GM19452 (cell line): ENCODE measurements around the gene HOMER2.
"Not testable (repeated sequence)": the region's sequence is repeated elsewhere in the genome, so short reads cannot be mapped to it uniquely, and the experiment has no call there.

Source experiments
- ATAC-seq: cut with Tn5 transposase; IDR thresholded peaks from one replicate; pipeline ENCODE4 v1.9.1; 2021; ENCODE audit not compliant: unreplicated experiment

HOMER2 gene

DNA sequence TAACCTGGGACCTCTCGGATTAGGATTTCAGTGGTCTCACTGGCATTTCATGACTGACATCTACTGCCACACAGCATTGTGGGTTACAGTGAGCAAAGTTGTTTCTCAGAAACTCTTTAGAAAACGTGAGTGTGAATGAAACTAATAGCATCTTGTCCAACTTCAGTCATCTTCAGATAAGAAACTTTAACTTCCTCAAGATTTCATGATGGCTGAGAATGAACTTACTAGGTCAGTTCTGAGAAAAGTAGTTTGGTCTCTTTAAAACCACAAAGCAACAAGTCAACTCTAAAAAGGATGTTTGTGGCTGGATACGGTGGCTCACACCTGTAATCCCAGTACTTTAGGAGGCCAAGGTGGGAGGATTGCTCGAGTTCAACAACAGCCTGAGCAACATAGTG is 14.2 kb upstream of the HOMER2 start:
- ATAC-seq, result peak; percentile 84

DNA sequence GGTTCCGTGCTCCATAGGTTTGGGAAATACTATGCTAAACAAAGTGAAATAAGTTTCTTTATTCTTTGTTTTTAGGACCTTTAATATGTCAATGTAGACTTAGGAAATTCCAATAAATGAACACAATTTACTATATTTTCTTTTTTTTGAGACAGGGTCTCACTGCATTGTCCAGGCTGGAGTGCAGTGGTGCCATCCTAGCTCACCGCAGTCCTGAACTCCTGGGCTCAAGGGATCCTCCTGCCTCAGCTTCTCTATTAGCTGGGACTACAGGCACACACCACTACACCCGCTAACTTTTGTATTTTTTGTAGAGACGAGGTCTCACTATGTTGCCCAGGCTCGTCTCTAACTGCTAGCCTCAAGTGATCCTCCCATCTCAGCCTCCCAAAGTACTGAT is 12.4 kb upstream of the HOMER2 start:
- ATAC-seq, result no peak

GRCh38 chr15:82963471-82964341 is 11.2 kb upstream of the HOMER2 start:
- ATAC-seq, result no peak

GRCh38 chr15:82960766-82961165 is 8.2 kb upstream of the HOMER2 start:
- no peak for ATAC-seq

GRCh38 chr15:82959423-82959822 is 6.9 kb upstream of the HOMER2 start:
- ATAC-seq, result no peak

DNA sequence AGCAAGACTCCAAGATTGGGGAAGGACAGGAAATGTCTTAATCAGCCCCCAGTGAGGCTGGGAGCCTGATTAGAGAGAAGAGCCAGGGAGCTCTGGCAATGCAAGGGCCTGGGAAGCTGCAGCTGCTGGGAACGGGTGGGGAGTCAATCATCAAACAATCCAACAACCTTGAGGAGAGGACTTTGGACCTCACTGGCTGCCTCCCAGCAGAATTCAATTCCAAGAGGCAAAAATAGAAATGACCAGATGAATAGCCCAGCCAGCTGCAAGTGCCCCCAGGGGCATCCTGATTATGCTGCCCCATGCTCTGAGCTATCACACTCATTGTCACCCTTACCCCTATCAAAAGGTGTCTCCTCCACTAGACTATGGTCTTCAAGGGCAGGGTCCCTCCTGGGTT is 6.1 kb upstream of the HOMER2 start:
- no peak for ATAC-seq

- no peak for ATAC-seq
These were observed 905 bp downstream of the HOMER2 start for GRCh38 chr15:82951472-82952157.

DNA sequence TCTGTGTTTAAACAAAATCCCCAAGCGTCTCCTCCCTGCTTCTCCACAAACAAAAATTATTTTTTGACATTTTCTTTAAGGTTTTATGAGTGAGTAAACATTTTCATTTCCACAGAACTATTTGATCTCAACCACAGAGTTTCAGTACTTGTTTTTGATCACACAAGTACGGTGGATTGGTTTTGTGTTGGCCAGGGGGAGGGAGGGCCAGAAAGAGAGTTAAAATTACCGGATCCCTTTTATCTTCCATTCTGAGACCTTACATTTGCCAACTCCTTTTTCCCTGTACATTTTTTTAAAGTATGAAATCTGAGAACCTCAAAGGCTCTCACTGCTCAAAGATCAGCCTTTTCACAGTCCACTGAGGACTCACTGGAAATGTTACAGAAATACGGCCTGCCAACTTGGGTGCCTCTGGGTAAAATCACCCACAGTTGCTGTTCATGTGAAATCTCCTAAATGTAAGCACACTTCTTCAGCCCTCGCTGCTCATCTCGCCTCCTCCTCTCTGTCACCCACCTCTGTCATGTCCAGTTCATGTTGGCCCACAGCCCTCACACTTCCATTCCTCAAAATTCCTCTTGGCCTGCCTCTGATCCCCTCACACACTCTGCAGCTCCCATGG is 1.7 kb downstream of the HOMER2 start:
- peak; percentile 55 for ATAC-seq

DNA sequence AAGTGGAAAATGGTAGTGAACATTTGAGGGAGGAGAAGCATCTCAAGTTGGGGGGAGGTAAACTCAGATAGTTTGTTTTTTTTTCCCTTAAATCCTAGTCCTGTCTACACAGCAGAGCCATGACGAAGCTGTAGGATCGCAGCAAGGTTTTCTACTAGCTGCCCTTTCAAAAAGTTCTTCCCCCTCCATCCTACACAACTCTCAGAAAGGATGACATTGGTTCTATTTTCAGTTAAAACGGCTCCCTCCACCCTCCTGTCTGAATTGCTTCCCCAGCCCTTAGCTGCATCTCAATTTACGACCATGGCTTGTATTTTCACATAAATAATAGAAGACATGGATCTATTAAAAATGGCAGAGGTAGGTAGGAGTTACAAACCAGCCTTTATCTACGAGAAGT is 2.2 kb downstream of the HOMER2 start:
- peak; percentile 18 for ATAC-seq

DNA sequence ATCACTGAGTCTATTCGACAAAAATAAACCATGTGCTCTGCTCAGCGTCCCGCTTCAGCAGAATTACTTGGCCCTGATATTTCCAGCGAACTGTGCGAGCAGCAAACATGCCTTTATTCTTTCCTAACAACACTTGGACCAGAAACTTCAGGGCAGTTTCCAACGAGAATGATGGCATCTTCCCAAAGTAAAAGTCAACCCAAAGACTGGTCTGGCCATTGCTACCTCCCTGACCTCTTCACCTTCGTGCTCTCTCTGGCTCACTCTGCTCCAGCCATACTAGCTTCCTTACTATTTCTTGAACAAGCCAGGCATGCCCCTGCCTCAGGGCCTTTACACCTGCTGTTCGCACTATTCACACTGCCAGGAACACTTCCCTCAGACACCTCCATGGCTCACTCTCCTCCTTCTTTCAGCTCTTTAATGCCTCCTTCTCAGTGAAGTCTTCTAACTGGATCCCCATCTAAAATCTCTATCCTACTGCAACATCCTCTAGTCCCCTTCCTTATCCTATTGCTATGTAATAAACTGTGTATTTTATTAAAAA is 6.3 kb downstream of the HOMER2 start:
- ATAC-seq, result no peak

DNA sequence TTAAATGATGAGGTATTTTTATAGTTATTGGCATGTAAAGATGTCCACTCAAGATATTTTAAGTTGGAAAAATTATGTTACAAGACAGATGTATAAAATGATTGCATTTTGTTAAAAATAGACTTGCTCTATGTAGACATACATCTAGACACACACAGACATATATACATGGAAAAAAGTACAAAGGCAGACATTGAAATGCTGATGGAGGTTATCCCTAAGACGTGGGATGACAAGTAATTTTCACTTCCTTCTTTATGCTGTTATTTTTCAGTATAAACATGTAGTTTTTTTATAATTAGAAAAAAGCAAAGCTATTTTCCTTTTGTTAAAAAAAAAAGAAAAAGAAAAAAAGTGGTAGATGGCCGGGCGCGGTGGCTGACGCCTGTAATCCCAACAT is 7.2 kb downstream of the HOMER2 start:
- ATAC-seq, result no peak

- ATAC-seq, result no peak
These were observed 7.7 kb downstream of the HOMER2 start for GRCh38 chr15:82944821-82945220.

DNA sequence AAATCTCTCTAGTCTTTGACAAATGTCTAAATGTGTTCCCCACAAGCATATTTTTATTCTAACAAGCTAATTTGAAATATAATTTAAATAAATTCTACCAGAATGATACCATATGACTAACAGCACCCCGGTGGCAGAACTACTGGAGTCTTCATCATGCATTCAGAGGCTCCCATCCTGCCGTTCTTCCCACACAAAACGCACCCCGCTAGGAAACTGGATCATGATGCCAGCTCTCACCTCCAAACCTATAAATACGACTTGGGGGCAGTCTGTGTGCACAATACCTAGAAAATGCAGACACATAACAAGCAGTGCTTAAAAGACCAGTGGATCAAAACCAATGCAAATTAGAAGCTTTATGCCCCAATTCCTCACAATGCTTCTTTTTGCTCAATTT is 8.5 kb downstream of the HOMER2 start:
- ATAC-seq, result no peak

- no peak for ATAC-seq
These were observed 9.3 kb downstream of the HOMER2 start for GRCh38 chr15:82943176-82943575.

GRCh38 chr15:82942691-82943090 is 9.8 kb downstream of the HOMER2 start:
- ATAC-seq, result no peak

GRCh38 chr15:82939678-82940077 is 12.8 kb downstream of the HOMER2 start:
- ATAC-seq, result not testable (repeated sequence)

GRCh38 chr15:82937712-82938058 is 14.8 kb downstream of the HOMER2 start:
- no peak for ATAC-seq

GRCh38 chr15:82936966-82937711 is 15.4 kb downstream of the HOMER2 start:
- ATAC-seq, result no peak

DNA sequence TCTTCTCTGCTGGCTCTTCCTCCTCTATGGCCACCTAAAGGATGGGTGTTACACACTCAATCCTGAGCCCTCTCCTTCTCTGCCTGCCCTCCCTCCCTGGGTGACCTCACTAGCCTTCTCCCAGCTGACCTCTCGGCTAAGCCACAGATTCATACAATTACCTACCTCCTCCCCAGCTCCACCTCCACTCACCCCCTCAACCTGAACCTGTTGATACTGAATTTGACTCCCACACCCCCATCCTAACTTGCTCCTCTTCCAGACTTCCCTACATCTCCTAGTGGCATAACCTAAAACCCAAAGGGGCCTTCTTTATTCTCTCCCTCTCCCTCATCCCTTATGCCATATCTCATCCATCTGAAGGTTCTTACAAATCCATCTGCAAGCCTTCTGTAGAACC is 17.1 kb downstream of the HOMER2 start:
- ATAC-seq, result no peak

DNA sequence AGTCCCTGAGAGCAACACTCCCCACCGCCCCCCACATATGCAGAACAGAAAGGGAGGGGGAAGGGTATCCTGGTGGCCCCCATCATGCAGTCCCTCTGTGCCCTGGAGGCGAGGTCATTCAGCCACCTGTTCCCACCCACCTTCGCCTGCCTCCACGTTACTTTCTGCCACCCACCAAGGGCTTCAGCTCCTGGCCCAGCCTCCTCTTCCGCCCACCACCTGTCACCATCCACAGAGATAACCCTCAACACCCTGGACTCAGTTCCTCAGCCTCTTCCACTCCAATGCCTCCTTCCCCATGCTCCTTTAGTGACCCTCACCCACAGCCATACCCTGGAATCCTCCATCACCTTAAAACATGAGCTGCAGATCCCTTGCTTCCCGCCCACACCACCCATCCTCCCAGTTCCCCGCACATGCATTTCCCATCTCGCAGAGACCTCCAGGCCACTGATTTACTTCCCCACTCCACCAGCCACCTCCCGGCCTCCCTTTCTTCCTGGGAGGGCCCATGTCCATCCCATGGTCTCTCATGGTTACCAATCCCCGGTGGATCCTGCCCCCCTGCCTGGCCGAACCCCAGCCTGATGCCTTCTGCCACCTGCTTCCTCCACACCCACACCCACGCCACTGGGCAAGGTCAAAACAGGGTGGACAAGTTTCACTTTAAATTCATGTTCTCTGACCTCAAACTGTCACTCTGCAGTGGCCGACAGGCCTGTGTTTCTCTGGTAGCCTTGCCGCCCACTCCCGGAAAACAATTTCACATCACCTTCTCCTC is 18.2 kb downstream of the HOMER2 start:
- ATAC-seq, result no peak
